GM12892 (cell line): Measurements from ENCODE around the gene HOXC10.

Experiments
- POLR2A ChIP-seq: IDR thresholded peaks from 2 replicates; pipeline ENCODE4 v1.6.1; 2011; ENCODE audit warnings: low read depth, low read length, control low read depth
- POLR2AphosphoS5 ChIP-seq: IDR thresholded peaks from 2 replicates; pipeline ENCODE4 v1.6.1; 2011; ENCODE audit warnings: low read depth, low read length, control low read depth

DNA sequence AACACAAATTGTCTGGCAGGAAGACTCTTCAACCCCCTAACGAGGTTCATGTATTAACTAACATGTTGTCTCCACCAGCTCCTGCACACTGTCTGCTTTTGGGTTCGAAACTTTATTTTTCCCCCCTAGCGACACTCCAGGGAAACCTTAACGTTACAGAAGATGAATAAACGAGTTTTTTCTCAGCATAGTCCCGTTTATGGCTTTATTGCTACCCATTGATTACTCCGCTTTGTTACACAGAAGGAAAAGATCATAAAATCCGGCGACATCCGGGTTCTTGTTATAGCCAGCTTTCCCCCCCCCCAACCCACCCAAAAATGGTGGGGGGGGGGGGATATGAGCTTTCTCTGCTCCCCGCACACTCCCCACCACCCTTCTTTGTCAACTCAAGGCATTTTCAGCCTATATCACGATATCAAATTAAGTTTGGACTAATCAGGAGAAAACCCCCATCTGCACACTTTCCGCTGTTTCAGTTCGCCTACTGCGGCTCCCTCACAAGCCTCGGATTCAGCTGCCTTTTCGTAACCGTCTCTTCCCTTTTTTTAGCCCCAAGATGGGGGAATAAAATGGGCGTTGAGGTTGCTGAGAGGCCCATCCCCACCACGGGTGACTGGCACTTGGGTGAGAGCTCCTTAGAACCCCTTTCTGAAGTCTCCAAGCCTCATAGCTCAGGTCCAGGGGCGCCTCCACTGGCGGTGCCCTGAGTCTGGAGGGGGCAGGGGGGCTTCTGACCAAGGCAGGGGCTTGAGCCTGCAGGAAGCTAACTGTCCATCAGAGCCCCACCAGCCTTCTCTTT lies 41.9 kb downstream of the HOXC10 start:
- TF ChIP-seq POLR2AphosphoS5: no peak
- TF ChIP-seq POLR2A: no peak
